ENCODE measurements around the gene C15orf40.
"Not testable (repeated sequence)": the region's sequence is repeated elsewhere in the genome, so short reads cannot be mapped to it uniquely, and the experiment has no call there.

Gene C15orf40

DNA sequence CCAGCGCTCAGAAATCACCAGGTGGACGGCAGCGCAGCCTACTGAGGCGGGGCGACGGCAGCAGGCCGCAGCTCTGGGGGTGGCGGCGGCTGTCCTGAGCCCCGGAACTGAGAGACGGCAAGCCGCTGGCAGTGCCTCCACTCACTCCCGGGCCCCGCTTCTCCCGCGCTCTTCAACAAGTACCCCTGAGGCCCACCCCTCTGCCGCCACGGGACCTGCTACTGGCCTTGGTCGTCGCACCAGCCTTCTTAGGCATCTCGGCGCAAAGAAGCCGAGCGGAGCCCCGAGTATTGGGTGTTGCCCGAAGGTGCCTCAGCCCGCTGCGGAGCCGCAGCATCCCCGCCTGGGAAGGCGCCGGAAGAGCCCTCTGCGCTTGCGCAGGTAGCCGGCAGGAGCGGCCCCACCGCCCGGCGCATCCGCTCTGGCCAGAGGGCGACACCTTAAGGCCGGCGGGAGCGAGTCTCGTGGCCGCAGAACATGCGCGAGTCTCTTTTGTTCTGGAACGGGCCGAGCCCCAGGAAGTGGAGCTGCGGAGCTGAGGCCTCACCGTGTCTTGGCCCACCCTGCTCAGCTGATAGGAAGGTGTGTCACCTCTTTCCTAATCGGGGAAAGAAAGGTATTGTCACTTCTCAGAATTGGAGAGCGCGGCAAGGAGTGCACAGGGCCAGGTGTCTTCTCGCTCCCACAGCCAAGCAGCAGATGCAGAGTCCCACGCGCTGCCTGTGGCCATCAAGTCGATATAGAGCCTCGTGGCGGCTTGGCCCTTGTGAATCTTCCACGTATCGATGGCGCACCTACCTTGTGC is at the start of gene C15orf40:
Gene C15orf40, minus strand, starts transcription at position 369 of the 805 bp plus-strand sequence. Its CDS starts 32 bp downstream, at position 337.
- DNase-seq (ENCODE audit: low spot score): peak; percentile 91

DNA sequence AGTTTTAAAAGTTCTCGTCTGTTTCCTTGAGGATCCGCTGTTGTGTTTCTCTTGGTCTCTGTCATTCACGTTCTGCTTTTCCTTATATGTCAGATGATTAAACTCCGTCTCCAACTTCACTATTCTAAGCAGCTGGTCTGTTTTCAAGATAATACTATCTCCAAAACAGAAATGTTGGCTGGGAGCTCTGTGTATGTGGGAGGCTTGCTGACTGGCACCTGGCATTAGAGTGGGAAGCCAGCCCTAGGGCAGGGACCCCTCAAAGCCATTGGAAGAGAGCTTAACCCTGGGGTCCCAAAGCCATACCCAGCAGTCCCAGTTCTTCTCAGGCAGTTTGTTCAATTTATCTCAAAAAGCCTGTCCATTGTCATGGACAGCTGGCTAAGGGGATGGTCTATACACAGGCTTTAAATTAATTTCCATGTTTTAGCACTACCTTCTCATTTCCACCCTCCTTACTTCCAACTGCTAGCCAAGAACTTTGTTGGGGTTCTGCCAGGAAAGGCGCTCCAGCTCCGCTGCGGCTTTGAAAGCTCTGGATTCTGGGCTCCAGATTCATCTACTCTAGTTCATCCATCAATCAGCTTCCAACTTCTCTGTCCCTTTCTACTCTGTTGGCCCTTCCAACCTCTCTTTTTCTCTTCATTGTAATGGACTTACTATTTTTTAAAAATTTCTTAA is 46.4 kb upstream of the C15orf40 start:
- DNase-seq (ENCODE audit: low spot score): no peak

DNA sequence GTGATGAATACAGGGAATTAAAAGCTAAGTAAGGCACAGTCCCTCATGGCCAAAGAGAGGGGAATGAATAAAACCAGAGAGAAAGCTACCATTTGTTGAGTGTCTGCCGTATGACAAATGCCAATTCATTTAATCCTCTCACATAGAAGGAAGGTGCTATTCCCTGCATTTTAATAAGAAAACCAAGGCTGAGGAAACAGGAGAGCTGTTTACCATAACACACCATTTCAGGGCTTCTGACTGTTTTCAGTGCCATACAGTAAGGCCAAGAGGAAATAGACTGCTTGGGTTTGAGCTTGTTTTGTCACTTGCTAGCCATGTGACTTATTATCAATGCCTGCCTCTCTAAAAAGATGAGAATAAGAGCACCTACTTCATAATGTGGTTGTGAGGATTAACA is 45.6 kb upstream of the C15orf40 start:
- DNase-seq (ENCODE audit: low spot score): no peak

DNA sequence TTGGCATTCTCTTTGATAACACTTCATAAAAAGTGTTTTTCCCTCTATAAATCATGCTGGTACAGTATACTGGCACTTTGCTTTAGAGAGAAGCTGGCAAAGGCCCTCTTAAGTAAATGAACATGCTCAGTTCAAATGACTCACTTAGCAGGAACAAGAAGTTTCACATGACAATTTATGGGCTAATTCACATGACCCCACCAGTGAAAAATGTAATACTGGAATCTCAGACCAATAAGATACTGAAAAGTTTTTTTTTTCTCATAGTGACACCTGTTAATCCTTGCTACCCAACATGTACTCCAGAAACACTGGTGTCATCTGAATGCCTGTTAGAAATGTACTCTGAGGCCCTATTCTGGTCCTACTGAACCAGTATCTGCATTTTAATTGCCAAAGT is 41.7 kb upstream of the C15orf40 start:
- DNase-seq (ENCODE audit: low spot score): no peak

DNA sequence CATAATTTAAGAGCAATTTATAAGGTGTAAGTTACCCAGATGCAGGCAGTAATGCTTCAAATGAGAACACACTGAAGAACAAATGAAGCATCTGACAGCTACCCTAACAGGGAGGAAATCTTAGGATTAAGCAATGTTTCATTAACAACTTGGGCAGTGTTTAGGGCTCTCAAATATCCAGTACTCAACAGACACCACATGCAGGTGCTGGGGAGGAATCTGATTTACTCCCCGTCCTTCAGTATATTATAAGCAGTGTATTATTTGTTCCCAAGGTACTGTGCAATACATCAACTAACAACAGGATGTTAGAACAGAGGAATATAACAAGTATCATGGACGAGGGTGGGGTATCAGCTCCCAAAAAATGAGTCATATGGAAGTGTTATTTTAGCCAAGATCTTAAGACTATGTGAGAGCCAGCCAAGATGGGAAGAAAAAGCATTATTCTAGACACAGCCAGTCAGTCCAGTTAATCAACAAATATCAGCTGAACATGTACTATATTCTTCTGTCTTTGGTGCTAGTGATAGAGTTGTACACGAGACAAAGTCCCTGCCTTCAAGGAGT is 35.2 kb upstream of the C15orf40 start:
- no peak for DNase-seq (ENCODE audit: low spot score)

DNA sequence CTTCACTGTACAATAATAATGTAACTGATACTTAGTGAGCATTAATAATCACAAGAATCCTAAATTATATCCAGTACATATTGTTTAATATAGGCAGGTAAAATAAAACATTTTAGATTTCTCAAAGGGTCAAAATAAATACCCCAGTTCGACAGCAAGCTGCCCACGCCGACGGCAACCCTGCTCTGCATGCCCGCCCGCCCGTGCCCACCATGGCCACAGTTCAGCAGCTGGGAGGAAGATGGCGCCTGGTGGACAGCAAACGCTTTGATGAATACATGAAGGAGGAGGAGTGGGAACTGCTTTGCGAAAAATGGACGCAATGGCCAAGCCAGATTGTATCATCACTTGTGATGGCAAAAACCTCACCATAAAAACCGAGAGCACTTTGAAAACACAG is 32.7 kb upstream of the C15orf40 start:
- DNase-seq (ENCODE audit: low spot score): no peak

DNA sequence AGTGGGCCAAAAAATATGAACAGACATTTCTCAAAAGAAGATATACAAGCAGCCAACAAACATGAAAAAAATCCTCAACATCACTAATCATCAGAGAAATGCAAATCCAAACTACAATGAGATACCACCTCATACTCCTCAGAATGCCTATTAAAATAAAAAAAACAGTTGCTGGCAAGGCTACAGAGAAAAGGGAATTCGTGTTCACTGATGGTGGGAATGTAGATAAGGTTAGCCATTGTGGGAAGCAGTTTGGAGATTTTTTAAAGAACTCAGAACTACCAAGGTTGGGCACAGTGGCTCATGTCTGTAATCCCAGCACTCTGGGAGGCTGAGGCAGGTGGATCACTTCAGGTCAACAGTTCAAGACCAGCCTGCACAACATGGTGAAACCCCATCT is 27.8 kb upstream of the C15orf40 start:
- no peak for DNase-seq (ENCODE audit: low spot score)

DNA sequence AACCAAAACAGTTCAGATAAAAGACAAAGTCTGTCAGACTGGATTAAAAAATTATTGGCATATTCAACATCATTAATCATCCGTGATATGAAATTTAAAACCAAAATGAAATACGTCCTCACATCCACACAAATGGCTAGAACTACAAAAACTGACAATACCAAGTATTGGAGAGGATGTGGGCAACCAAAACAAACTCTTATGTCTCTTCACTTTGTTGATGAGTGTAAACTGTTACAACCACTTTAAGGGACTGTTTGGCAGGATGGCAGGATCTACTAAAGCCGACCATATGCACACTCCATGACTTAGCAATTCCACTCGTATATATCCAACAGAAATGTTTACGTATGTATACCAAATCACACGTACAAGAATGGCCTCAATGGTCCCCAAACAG is 24.8 kb upstream of the C15orf40 start:
- no peak for DNase-seq (ENCODE audit: low spot score)

DNA sequence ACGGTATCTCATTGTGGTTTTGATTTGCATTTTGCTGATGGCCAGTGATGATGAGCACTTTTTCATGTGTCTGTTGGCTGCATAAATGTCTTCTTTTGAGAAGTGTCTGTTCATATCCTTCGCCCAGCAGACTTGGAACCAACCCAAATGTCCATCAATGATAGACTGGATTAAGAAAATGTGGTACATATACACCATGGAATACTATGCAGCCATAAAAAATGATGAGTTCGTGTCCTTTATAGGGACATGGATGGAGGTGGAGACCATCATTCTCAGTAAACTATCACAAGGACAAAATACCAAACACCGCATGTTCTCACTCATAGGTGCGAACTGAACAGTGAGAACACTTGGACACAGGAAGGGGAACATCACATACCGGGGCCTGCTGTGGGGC is 19.8 kb upstream of the C15orf40 start:
- not testable (repeated sequence) for DNase-seq (ENCODE audit: low spot score)

DNA sequence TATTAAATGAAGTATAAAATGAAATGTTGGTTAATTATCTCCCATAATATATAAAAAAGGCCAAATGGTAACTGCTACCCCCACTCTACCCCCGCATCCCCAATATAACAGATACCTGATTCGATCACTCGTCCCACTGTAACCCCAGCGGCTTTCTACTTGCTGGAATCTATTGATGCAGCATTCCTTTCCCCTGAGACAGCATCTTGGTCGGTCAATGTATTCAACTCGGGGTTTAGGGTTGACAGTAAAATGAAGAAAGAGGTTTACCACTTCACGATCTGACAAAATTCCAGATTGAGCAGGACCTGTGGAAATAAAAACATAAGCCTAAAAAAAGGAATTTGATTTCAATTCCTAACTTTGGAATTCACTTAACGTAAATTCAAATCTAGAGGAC is 18.6 kb upstream of the C15orf40 start:
- DNase-seq (ENCODE audit: low spot score): no peak

DNA sequence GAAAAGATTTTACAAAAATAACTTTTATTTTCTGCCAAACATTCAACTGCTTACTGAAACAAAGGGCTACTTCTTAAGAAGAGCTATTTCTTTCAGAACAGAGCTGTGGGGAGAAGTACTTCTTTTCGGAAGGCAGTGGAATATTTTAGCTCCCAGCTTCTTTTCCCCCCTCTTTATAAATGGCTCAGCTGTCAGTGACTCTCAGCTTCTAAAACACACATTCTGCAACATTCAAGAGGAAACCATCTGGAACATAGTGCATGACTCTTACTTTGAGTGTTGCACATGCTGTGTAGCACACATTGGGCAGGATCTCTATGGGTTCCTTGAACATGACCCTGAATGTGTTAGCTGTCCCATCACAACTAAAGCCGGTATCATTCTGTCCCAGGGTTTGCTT is 7.0 kb upstream of the C15orf40 start:
- DNase-seq (ENCODE audit: low spot score): peak; percentile 27

DNA sequence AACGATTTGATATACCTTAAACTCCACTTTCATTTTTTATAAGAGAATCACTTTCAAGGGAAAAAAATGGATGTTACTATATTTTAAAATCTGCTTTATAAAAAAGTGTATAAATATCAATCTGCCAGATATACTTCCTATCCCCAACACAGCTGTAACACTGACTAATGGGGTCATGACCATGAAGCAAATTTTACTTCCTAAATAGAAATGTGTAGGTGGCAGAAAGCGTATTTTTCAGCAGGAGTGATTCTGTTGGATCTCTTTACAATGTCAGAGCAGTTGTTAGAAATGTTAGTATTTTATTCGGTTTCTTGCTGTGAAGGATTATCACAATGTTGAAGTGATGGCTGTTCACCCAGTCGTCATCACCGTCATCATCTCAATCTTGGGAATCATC is 5.5 kb upstream of the C15orf40 start:
- no peak for DNase-seq (ENCODE audit: low spot score)

DNA sequence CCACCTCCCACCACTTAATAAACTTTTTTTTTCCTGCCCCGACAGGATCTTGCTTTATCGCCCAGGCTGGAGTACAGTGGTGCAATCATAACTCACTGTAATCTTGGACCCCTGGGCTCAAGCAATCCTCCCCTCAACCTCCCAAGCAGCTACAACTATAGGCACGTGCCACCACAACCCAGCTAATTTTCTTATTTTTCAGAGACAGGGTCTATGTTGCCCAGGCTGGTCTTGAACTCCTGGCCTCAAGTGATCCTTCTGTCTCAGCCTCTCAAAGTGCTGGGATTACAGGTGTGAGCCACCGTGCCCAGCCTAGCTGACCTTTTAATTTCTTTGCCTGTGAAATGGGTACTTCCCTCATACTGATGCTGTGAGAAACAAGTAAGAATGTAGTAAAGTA is 3.9 kb upstream of the C15orf40 start:
- no peak for DNase-seq (ENCODE audit: low spot score)

DNA sequence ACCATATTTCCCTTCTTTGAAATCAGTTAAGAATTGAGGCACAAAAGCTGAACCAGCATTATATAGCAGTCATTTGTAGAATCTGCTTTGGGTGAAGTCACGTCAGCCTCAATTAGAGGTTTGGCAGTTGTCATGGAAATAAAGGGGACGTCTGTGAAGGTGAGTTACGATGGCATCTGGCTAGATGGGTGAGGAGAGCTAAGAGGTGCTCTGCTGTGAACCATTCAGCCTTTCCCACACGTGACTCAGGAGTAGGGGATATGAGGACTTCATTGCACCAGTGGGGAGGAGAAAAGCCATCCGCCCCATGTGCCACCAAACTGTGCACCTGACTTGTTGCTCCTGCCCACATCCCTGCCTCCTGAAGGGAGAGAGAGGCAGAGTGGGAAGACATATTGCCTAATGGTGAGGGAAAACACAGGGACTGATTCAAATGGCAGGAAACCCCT is 2.8 kb upstream of the C15orf40 start:
- DNase-seq (ENCODE audit: low spot score): no peak

DNA sequence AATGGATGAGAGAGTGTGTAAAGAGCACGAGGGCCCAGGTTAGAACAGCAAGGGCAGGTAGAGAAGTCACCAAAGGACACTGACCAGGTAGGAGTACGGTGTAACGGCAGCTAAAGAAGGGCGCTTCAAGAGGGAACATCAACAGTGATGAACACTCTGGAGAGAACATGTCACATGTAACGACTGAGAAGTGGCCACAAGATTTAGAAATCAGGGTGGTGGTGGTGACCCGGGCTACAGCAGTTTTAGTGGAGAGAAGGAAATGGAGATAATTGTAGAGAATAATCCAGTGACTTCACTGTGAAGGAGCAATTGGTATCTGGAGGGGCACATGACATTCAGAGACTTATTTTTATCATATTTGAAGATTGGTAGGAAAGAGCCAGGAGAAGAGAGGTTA is 1.2 kb upstream of the C15orf40 start:
- DNase-seq (ENCODE audit: low spot score): no peak

DNA sequence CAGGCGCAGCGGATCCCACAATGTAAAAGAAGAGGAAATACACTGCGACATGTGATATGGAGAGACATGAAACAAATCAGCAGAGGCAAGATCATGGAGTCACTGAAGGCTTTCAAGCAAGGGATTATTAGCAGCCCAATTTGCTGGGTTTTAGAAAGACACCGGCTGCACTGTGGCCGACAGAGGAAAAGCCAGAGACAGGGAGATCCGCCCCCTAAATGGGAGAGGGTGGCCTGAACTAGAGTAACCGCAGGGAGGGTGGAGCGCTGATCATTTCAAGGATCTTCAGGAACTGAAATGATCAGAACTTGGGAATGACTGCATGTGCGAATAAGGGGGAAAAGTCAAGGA is 612 bp upstream of the C15orf40 start:
- DNase-seq (ENCODE audit: low spot score): no peak

DNA sequence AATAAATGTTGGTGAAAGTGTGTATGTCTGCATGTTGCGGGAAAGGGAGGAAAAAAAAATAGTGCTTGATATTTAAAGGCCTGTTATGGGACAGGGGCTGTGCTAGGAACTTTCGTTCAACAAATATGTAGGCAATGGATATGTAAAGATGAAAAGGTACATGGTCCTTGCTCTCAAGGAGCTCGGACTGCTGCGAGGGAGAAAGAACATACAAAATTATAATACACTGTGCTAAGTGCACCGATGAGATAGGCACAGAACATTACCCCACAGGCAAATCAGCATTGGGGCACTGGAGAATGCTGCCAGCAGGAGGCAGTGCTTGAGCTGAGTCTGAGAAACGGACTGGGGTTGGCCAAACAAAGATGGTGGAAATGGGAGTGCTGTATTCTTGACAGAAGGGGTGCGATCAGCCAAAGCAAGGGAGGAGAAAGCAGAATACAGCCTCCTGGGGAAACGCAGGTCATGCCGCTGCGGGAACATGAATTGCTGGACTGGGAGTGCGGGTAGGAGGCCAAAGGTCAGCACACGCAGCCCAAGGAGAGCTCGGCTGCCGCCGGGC is 649 bp downstream of the C15orf40 start:
- DNase-seq (ENCODE audit: low spot score): peak; percentile 85

DNA sequence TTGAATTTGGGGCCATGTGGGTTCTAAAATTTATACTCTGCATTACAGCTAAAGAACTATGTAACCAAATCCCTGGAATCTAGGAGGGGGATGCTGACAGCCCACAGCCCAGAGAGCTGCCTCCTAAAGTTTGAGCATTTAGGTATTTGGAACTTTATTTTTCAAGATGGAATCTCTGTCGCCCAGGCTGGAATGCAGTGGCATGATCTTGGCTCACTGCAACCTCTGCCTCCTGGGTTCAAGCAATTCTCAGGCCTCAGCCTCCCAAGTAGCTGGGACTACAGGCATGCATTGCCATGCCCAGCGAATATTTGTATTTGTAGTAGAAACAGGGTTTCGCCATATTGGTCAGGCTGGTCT is 10.8 kb downstream of the C15orf40 start:
- DNase-seq (ENCODE audit: low spot score): not testable (repeated sequence)

DNA sequence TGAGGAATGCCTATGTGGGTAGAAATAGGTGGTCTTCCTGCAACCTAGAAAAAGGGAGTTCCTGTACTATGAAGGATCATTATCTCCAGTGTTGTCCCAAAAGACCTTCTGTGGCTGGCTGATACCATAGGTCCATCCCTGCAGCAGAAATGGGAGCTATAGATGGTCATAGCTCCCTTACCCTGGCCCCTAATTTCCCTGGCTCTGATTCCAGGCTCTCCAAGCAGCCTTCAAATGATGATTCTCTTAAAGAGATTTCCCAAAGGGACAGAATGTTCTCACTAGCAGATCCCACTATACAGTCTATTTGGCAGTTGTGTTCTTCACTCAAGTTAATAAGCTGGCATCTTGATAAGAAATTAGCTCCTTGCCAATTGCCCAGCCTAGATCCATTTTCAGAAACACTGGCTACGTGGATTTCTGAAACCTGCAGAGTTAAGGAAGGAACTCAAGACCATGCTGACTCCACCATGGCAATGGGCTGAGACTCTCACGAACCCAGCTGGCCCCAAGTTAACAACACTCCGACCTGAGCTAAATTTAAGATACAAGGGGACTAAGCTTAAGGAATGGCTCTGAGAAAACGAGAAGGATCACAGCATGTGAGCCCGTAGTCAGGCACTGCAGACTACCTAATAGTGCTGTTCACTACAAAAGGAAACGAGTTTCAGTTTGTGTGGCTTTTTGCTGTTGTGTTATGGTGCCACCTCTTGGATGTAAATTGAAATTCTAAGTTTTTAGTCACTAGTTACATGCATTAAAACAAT is 11.4 kb downstream of the C15orf40 start:
- DNase-seq (ENCODE audit: low spot score): peak; percentile 61

DNA sequence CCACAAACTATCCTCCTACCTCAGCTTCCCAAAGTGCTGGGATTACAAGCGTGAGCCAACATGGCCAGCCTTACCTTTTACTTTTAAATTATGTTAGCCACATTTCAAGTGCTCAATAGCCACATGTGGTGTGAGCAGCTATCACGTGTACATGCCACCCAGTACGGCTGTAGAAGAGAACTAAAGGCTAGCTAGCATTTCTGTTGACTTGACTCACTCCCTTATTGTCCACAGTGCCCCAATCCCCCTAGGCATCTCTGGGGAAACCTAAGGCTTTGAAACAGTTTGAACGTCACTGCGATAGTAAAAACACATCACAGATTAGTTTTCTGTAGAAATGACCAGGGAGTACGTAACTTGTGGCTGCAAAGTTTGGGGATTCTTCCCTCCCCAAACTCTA is 12.0 kb downstream of the C15orf40 start:
- no peak for DNase-seq (ENCODE audit: low spot score)

DNA sequence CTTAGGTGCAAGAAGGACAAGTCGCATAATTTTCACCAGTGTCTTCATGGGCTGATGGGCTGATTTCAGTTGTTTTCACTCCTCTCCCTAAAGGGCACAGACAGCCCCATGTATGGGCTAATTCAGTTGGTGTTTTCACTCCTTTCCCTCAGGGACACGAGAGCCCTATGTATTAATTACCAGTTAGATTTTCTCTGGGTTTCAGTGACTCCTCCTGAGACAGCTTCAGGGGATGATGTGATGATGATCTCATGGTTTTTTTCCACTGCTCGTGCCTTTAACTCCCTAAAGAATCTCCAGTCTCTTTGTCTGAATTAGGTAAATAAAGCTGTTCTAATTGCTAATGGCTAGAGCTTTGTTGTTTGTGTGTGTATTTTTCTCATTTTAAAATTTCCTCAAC is 15.5 kb downstream of the C15orf40 start:
- no peak for DNase-seq (ENCODE audit: low spot score)

DNA sequence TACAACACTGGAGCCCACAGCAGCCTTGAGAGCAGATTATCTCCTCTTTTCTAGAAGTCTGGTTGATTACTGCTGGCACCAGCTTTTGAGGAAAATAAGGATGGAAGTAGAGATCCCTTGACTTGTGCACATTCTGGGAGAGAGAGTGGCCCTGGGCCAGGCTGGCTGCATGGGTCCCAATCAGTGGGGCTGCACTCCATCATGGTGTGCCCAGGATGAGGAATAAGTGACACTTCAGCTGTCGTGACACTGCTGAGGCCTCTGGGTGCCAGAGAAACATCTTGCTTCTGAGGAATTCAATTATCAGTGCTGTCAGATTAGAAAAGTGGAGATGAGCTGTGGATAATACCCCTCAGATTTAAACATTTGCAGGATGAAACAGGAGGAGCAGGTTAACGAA is 16.4 kb downstream of the C15orf40 start:
- DNase-seq (ENCODE audit: low spot score): no peak

Measured in pons (tissue), 1 donor.